ENCODE results near the gene SENP2.
A peak's percentile ranks its signal among the peaks of the same experiment; 100 is the strongest.
"Not testable (repeated sequence)": the region's sequence is repeated elsewhere in the genome, so short reads cannot be mapped to it uniquely, and the experiment has no call there.

SENP2 gene

DNA sequence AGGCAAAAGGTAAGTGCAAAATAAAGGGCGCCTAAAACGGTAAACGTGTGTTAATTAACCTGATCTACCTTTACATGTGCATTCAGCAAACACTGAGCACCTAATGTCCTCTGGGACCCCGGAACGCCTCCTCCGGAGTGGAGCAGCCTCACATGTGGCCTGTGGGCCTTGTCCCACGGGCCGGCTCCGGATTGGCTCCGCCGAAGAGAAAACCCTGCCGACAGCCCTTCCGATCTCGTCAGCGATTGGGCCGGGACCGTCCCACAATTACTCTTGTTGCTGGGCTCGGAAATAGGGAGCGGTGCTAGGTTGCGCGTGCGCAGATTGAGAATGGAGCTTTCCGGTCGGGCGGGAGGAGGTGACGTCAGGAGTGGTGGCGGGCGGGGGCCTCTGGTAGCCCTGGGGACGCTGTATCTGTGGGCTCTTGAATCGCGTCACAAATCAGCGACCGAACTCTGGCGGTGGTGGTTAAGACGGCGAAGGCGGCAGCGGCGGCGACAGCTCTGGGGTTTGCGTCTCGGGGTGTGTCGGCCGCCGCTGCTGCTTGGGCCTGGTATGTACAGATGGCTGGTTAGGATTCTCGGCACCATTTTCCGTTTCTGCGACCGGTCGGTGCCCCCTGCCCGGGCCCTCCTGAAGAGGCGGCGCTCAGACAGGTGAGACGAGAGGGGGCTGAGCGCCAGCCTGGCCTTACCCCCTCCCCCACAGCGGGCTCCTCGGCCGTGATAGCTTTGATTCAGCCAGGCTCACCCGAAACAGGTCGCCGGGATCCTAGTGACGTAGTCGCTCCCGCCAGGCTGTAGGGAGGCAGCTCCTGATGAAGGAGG is at the start of gene SENP2:
Gene SENP2, plus strand, starts transcription at position 437 of the 827 bp plus-strand sequence. Its CDS starts 119 bp downstream, at position 556.
- peak; percentile 100 for DNase-seq (ENCODE audit: low read depth, low spot score)

DNA sequence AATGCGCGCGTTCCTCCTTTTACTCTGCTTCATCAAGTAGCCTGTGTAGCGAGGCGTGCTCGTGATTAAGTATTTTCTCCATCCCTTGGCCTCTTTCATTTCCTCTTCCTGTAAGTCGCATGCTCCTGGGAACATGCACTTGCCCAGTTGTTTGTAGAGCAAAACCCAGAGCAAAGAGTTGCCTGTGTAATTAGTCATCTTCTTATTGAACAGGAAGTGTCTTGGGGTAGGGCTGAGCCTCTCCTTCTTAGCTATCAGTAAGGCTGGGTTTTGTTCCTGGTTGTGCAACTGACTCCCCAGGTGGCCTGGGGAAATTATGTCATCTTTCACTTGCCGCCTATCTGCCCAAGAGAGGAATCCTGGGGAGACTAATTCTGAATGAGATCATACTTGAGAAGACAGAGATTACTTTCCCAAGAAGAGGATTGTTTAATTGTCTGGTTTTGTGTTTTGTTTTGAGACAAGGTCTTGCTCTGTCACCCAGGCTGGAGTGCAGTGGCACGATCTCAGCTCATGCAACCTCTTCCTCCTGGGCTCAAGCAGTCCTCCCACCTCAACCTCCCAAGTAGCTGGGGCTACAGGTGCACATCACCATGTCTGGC is 48.6 kb upstream of the SENP2 start:
- peak; percentile 53 for DNase-seq (ENCODE audit: low read depth, low spot score)

DNA sequence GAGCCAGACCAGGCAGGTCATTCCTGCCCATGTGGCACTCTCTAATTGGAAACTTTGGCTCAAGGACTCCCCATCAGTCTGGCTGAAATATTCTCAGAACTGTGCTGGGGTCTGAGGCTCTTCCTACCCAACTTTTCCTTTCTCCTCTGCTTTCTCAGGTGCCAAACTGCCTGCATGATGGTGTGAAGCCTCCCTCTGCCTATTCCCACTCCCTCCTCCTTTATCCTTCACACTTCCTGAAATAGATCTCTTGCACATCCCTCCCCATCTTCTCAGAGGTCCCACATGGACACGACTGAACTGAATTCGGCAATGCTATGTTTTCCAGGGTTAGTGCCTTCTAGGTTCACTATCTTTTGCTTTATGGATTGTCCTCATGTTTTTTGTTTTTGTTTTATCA is 46.2 kb upstream of the SENP2 start:
- no peak for DNase-seq (ENCODE audit: low read depth, low spot score)

GRCh38 chr3:185540695-185541094 is 45.4 kb upstream of the SENP2 start:
- DNase-seq (ENCODE audit: low read depth, low spot score), result no peak

DNA sequence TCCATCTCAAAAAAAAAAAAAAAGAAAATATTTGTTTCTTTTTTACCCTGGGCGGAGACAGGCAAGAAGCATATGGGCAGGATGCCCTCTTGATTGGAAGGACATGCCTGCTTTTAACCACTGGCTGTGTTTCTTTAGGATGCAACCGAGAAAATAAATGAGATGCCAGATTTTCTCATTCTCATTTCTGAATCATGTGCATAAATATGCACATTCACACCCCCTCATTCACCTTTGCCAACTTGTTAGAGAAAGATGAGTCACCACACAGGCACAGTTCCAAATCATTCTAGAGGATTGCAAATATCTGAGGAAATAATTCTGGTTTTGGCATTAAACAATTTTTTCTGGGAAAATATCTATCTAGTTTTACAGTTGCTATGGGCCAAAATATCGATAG is 37.0 kb upstream of the SENP2 start:
- peak; percentile 95 for DNase-seq (ENCODE audit: low read depth, low spot score)

DNA sequence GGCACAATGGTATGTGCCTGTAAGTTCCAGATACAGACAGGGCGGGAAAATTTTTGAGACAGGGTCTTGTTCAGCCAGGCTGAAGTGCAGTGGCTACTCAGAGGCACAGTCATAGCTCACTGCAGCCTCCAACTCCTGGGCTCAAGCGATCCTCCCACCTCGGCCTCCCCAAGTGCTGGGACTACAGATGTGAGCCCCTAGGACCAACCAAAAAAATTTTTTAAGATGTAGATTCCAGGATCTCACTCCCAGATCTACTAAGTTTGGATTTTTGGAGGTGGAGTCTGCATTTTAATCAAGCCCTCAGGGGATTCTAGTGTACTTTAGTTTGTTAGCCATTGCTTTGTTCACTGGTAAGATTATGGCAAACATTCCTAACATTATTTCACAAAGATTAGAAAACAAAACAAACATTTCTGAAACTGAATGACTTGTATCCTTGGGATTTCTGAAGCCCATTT is 36.4 kb upstream of the SENP2 start:
- peak; percentile 66 for DNase-seq (ENCODE audit: low read depth, low spot score)

- no peak for DNase-seq (ENCODE audit: low read depth, low spot score)
Measured at GRCh38 chr3:185552358-185552877, 33.7 kb upstream of the SENP2 start, which contains the start of gene LIPH. Gene LIPH (minus strand): TSS chr3:185552588. CDS start chr3:185552471, 117 bp downstream.

DNA sequence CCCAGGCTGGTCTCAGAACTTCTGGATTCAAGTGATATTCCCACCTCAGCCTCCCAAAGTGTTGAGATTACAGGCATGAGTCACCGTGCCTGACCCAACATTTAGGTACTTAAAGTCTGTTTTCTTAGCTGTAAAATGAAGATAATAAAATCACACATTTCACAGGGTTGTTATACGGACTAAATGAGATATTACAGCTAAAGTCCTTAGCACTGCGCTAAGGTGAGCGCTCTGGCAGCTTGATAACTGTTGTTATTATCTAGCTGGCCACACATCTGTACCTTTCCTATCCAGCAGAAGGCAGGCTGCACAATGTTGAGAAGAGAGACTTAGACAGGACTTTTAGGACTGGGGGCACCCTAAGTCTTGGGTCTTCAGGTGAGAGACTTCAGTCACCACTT is 31.0 kb upstream of the SENP2 start:
- DNase-seq (ENCODE audit: low read depth, low spot score), result no peak

- DNase-seq (ENCODE audit: low read depth, low spot score), result no peak
Measured at GRCh38 chr3:185555860-185556347, 30.2 kb upstream of the SENP2 start.

DNA sequence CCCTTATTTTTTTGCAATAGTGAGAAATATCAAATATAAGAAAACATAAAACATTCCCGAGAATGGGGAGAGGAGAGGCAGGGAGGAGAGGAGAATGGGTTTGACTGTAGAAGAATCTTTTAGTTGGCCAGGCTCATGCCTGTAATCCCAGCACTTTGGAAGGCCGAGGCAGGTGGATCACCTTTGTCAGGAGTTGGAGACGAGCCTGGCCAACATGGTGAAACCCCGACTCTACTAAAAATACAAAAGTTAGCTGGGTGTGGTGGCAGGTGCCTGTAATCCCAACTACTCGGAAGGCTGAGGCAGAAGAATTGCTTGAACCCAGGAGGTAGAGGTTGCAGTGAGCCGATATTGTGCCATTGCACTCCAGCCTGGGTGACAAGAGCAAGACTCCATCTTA is 29.5 kb upstream of the SENP2 start:
- DNase-seq (ENCODE audit: low read depth, low spot score), result not testable (repeated sequence)

GRCh38 chr3:185558395-185558794 is 27.7 kb upstream of the SENP2 start:
- DNase-seq (ENCODE audit: low read depth, low spot score), result peak; percentile 19

DNA sequence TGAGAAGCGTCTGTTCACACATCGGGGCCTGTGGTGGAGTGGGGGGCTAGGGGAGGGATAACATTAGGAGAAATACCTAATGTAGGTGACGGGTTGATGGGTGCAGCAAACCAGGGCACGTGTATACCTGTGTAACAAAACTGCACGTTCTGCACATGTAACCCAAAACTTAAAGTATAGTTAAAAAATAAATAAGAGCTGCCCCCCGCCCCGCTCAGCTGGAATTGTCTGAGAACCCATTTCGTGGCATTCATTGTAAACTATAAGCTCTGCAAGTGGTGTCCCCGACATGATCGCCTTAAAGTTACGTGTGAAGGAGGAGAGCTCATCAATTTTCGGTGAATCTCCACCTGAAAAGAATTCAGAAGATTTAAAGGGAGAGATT is 26.4 kb upstream of the SENP2 start:
- DNase-seq (ENCODE audit: low read depth, low spot score), result no peak

DNA sequence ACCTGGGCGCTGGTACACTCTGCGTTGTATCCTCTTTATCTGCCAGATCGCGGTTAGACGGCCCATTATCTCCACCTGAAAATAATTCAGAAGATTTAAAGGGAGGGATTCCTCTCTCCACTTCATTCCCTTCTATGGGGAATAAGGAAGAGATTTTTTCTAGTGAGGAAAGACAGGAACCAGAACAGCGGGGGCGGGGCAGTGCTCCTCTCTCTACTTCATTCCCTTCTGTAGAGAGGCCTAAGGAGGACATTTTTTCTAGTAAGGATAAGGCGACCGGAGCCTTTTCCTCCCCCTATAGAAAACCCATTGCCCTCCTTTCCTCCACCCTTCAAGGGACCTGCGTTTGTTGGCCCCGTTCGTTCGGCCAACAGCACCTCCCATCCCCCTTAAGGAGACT is 25.4 kb upstream of the SENP2 start:
- no peak for DNase-seq (ENCODE audit: low read depth, low spot score)

GRCh38 chr3:185561374-185561943 is 24.6 kb upstream of the SENP2 start:
- no peak for DNase-seq (ENCODE audit: low read depth, low spot score)

GRCh38 chr3:185561958-185562357 is 24.1 kb upstream of the SENP2 start:
- DNase-seq (ENCODE audit: low read depth, low spot score), result no peak

DNA sequence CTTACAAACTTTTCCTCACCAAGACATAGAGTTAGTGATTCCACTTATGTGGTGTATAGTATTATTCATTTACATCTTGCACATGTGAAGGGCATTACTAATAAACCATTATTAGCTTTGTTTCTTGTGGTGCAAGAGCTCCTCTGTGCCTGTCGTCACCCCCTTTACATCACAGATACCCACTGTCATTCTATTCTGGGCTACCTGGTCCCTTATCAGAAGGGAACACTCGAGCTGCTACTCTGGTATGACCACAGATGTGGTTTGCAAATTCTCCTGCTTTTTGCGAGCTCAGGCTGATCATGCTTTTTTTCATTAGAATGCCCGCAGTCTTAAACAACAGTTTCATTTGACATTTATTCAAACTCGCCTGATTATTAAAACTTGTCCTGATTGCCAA is 13.9 kb upstream of the SENP2 start:
- DNase-seq (ENCODE audit: low read depth, low spot score), result no peak

DNA sequence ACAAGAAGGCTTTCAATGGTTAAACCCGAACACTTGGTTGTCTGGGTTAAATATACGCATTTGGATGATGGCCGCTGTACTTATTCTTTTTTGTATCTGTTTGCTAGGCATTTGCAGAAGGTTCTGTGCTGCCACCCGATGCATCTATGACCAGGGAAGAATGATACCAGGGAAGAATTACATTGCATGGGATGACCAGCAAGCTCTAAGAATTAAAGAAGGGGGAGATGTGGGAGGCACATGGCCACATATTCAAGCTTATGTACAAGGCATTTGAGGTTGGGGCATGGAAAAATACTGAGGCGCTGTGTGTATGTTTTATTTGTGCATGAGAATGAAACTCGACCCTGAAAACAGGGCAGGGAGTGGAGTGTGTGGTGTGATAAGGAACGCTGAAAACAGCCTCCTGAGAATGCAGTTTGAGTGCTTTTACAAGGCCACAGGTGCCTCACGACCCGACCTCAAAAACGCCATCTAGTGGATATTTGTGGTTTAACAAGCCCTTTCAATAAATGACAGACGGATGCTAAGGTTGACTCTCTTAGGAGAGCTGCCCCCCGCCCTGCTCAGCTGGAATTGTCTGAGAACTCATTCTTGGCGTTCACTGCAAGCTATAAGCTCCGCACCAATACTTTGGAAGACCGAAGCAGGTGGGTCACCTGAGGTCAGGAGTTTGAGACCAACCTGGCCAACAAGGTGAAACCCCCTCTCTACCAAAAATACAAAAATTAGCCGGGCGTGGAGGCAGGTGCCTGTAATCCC is 10.8 kb upstream of the SENP2 start:
- peak; percentile 74 for DNase-seq (ENCODE audit: low read depth, low spot score)

- DNase-seq (ENCODE audit: low read depth, low spot score), result no peak
Measured at GRCh38 chr3:185582236-185582635, 3.9 kb upstream of the SENP2 start.

DNA sequence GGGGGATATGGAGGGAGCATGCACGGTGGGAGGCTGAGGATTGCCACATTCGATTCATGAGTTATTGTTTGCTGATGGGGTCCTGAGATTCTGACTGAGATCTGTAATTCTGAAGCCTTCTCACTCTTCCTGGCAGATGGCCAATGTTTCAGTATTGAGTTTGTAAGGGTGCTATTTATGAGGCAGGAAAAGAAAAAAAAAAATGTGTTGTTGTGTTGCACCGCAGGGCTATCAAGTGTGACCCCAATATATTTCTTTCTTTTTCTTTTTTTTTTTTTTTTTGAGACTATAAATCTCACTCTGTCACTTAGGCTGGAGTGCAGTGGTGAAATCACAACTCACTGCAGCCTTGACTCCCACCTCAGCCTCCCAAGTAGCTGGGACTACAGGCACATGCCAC is 3.2 kb upstream of the SENP2 start:
- DNase-seq (ENCODE audit: low read depth, low spot score), result no peak

DNA sequence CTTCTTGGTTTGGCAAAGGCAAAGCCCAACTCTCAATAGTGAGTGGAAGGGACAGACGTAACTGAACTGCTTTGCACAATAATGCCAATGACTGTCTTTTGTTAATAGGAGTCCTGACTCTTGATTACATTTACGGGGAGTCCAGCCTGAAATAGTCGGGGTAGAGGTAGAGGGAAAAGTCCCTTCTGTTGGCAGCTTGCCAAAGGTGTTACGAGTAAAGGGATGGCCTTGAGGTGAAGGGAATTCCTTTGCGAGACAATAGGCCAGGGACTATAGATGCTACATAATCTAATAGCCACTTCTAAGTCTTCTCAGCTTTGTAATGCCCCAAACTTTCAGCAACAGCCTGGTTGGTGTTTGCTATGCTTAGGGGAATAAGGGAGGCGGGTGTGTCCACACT is 2.2 kb upstream of the SENP2 start:
- DNase-seq (ENCODE audit: low read depth, low spot score), result no peak

GRCh38 chr3:185584686-185585085 is 1.4 kb upstream of the SENP2 start:
- DNase-seq (ENCODE audit: low read depth, low spot score), result no peak

GRCh38 chr3:185585518-185585858 is 607 bp upstream of the SENP2 start:
- DNase-seq (ENCODE audit: low read depth, low spot score), result no peak
